Stimulated activated CD4-positive, alpha-beta T cell treated with anti-CD3 and anti-CD28 coated beads, TNF-alpha, amount 100 ng/mL, for 48 hours (primary cell): Measurements from ENCODE around the gene ZBTB43.

Experiments used
- DNase-seq, 3 donors: peaks; one replicate each; pipeline ENCODE4 v3.0.0-alpha.2; 2020; ENCODE audit warnings: low read depth in 3 of 3

The ZBTB43 gene

DNA sequence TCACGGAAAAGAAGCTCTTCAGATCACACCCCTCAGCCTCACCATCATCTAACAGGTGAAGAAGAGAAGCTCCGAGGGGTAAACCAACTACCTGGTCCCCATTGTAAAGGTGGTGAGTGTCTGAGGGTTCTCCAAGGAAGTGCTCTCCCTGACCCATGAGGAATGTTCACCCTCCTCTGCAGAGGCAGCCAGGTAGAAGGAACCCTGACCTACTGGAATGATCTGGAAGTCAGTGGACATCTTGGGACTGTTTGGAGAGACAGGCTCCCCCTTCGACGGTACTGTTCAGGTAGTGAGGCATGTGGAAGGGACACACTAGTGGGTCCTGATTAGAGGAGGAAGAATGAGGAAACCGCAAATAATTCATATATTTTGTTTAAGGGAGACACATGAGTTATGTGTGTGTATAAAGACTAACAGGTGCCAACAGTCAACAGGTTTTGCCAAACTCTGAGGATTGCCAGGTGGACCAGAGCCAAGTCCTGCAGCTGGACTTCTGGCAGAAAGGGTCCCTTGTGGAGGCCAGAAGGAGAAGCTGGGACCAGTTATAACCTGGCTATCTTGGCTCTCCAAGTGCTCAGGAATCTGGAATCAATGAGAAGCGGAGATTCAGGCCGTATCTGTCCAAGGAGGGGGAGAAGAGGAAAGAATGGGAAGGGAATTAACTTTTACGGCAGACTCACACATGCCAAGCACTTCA is 52.6 kb downstream of the ZBTB43 start:
- no peak for DNase-seq

DNA sequence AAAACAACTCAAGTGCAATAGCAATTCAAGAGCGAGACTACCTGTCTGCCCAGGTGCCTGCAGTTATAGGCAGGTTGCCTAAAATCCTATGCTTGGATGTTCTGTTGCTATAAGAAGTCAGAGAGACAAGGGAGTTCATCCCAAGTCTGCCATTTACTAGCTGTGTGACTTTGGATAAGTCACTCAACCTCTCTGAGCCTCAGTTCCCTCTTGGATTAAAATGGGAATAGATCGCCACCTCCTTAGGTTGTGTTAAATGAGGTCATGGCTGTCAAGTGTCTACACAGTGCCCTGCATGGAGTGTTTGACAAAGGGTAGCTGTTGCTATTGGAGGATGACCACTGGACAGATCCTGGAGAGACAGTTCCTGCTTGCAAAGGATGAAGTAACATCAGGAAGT is 54.3 kb downstream of the ZBTB43 start:
- DNase-seq: no peak

DNA sequence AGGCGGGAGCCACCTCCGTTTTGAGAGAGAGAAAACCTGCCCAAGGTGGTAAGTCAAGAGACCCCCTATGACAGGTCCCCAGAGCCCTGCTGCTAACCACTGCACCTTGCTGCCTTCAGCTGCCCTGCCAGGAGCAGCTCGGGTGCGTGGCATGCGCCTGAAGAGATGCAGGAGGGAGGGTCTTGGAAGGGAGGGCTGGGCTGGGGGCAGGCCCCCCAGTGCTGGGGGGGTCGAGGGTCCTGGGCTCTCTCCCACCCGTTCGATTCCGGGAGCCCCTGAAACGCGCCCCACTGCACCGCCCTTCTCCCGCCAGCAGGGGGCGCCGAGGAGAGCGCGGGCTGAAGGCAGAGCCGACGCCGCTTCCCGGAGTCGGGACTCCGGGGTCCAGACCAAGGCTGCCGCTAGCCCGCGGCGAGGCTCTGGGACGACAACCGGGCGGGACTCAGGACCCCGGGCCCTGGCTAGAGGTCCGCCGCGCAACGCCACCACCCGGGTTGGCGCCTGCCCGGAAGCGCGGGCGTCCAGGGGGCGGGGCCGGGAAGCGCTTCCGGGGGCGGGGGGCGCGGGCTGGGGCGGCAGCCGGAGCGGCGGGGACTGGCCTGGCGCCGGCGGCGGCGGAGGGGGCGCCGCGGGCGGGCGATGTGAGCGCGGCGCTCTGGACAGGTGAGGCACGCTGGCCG is 55.4 kb downstream of the ZBTB43 start, which contains the start of gene ZBTB34:
Gene ZBTB34 (plus strand): TSS at position 563 of the 680 bp plus-strand sequence. CDS start 18,761 bp downstream, outside the sequence.
- DNase-seq: peak; percentile 37 to 55 (median 52)

DNA sequence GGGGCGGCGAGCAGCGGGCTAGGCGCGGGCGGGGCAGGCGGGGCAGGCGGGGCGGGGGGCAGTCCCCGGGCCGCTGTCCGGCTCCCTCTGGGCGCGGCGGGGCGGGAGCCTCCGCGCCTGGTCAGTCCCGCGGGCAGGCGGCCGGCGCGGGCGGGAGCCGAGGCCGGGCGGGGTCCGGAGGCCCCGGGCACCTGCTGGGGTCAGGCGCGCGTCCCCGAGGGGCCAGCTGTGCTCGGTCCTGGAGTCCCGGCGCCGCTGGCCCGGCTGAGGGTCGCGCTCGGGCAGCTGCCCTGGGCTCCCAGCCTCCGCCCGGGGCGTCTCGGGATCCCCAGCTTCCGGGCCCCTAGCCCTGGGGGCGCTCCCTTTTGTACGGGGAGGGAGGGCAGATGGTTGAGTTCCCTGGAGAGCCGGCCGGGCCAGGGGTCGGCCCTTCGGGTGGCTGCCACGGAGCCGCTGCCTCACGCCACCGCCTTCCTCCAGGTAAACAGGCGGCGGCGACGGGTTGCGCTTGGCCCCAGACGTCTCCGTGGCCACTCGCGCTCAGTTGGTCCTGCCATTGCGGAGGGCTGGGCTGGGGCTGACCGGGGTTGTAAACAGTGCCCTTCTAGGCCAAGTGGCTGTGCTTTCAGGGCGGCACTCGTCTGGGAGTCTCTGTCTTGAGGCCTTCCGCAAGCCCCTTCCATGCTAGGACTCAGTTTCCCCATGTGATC is 56.1 kb downstream of the ZBTB43 start:
- DNase-seq: peak in 1 of 3 donors; percentile 5

DNA sequence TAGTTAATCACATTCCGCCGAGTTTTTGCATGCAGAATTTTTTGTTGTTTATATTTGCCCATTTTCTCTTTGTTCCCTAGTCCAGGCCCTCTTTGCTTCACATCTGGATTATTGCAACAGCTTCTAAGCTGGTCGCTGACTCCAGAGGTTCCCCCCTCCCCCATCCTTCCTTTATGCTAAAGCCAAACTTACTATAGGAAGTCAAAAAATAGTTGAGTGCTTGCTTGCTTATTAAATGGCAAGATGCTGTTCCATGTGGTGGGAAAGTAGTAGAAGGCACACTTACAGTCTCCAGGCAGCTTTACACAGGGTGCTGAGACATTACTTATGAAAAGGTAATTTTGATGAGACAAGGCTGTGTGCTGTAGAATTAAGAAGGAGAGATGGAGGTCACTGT is 56.9 kb downstream of the ZBTB43 start:
- DNase-seq: no peak

DNA sequence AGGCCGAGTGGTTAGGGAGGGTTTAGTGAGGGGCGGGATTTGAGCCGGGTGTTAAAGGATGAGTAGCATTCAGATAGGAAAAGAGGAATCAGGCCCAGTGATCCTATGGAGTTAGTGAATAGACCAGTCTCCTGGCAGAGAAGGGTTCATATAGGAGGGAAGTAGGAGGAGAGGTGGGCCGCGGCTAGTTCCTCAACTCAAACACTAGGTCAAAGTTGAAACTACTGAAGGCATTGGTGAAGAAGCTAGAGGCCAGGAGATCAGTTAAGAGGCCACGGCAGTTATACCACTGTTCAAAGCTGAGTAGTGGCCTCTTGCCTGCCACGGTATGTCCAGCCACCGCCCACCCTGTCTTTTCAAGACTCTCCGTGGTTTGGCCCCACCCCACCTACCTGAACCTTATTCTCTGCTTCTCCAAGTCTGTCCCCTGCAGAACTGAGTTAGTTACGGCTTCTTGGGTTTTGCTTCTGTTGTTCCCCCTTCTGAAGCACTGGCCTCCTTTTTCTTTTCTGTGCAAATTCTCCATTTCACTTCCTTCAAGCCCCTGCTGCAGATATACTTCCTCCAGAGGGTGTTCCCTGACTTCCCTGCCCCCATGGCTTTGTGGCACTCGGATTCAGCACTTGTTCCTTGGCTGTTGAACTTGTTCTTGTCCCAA is 57.4 kb downstream of the ZBTB43 start:
- no peak for DNase-seq

DNA sequence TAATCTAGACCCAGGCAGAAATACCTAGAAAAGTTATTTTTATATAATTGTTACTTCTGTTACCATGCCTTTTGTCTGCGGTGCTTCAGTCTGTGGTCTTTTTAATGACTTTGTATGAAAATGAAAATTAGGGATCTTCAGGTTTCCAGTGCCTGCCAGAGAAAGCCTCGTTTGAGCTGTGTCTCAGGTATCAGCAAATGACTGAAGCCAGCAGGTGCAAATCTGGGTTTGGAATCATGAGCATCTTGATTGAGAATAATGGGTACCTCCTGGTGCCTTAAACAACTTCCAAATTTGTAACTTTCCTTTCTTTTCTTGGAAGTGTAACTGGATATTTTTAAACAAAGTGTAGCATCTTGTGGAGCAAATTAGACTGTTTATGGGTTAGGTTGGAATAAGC is 59.9 kb downstream of the ZBTB43 start:
- DNase-seq: no peak

DNA sequence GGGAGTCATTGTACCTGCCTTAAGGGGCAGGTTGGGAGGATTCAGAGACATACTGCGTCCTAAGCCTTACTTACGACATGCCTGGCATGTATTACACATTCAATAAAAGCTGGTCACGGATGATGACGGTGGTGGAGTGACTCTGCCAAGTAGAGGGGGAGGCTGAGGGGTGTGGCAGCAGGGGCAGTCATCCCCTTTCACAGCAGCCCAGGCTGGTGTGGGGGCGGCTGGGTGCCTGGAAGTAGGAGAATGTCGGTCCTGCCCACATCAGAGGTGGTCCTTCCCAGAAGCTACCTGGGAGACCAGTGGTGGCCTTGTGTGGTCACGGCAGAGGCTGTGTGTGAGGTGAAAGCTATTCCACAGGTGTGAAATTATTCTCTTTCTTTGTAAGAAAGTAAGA is 64.5 kb downstream of the ZBTB43 start:
- DNase-seq: no peak

DNA sequence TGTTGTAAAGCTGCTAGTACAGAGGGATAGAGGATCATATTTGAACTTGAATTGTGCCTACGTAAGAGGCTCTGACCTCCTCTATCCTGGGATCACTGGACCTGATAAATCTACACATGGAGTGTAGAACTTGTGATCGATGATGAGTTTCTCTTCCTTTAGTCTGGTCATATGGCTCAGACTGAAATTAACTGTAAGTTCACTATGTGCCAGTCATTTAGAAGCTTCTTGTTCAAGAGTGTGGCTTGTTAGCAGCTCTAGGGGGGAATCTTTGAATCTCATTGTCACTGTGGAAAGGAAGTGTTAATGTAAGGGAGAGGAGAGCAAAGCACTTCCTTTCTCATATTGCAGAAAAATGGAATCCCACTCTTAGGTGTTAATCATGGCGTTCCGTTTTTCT is 67.7 kb downstream of the ZBTB43 start:
- no peak for DNase-seq

DNA sequence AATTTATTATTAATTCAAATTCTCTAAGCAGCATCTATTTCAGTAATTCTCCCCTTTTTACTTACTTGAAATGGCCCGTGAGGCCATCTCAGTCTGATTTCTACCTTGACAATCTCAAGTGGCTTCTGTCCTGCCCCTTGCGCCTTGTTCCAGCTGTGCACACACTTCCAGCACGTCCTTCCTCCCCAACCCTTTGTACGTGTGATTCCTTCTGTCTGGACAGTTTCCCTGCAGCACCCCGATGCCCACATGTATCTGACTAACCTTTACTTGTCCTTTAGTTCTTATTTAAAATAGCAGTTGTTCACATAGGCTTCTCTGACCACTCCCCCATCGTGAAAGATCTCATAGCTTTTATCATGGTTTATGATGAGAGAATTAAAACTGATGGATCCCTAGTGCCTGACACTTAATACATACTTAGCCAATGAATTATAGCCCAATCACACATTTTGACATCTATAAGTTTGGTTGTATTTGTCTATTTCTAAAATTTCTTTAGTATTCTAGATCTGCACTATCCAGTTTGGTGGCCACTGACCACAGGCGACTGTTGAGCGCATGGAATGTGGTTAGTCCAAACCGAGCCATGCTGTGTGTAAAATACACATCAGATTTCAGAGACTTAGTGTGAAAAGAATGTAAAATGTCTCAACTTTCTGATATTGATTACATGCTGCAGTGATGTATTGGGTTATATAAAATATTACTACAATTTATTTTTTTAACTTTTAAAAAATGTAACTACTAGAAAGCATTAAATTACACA is 69.9 kb downstream of the ZBTB43 start:
- DNase-seq: no peak

DNA sequence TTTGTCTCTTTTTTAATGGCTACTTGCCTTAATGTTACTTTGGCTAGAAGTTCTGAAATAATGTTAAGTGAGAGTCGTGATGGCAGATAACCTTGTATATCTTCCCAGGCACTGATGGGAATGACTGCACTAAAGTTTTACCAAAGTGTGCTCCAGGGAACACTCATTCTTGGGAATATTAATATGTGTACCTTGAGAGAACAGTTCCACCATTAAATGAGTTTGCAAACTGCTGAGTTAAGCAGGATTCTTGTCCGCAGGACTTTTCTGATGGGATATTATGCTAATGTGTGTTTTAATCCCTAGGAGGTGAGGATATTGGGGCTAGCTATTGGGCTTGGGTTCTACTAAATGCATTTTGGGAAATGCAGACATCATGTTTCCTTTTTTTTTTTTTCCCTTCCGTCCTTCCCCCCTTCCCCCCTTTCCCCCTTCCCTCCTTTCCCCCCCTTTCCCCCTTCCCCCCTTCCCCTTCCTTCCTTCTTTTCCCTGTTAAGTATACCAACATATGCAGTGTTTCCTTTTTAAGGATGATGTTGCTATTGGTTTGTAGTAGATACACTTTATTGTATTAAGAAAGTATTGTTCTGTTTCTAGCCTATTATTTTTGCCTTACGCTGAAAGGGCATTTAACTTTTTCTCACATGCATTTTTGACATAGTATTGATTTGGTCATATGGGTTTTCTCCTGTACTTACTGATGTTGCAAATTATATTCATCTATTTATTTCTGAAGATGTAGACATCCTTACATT is 71.1 kb downstream of the ZBTB43 start:
- DNase-seq: no peak

DNA sequence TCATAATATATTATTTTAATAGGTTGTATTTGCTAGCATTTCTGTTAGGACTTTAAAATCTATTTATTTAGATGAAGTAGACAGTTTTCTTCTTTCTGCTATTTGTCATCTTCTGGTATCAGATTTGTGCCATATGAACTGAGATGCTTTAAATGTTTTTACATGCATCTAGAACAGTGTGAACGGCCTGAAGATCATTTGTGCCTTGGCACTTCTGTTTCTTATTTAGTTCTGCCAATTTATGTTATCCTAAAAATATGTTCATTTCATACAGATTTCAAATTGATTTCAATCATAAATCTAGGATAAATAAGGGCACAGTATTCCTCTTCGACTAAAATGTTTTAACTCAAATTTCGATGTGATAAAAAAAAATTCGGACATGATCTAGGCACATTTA is 71.7 kb downstream of the ZBTB43 start:
- DNase-seq: no peak

DNA sequence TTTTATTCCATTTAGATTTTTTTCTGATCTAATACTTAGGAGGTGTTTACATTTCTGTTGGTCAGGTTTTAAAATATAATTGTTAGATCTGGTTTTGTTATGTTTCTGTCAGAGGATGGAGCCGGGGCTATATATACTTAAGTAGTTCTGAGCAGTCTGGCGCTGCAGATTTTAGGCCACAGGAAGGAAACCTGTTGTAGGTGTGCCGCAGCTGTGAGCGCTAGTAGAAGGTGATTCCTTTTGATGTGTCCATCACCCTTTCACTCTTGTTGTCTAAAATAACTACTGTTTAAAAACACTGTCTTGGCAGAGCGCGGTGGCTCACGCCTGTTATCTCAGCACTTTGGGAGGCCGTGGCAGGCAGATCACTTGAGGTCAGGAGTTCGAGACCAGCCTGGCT is 72.6 kb downstream of the ZBTB43 start:
- no peak for DNase-seq

DNA sequence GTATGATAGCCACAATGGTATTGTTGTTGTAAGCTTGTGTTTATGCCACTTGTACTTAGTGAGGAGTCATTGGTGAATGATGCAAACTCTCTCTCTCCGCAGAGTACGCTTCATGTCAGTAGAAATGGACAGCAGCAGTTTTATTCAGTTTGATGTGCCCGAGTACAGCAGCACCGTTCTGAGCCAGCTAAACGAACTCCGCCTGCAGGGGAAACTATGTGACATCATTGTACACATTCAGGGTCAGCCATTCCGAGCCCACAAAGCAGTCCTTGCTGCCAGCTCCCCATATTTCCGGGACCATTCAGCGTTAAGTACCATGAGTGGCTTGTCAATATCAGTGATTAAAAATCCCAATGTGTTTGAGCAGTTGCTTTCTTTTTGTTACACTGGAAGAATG is 74.4 kb downstream of the ZBTB43 start:
- no peak for DNase-seq

DNA sequence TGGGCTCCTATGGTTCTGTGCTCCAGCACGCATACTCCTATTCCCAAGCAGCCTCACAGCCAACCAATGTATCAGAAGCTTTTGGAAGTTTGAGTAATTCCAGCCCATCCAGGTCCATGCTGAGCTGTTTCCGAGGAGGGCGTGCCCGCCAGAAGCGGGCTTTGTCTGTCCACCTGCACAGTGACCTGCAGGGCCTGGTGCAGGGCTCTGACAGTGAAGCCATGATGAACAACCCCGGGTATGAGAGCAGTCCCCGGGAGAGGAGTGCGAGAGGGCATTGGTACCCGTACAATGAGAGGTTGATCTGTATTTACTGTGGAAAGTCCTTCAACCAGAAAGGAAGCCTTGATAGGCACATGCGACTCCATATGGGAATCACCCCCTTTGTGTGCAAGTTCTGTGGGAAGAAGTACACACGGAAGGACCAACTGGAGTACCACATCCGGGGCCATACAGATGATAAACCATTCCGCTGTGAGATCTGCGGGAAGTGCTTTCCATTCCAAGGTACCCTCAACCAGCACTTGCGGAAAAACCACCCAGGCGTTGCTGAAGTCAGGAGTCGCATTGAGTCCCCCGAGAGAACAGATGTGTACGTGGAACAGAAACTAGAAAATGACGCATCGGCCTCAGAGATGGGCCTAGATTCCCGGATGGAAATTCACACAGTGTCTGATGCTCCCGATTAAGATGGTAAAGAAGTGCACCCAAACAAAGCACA is 75.5 kb downstream of the ZBTB43 start:
- DNase-seq: no peak

DNA sequence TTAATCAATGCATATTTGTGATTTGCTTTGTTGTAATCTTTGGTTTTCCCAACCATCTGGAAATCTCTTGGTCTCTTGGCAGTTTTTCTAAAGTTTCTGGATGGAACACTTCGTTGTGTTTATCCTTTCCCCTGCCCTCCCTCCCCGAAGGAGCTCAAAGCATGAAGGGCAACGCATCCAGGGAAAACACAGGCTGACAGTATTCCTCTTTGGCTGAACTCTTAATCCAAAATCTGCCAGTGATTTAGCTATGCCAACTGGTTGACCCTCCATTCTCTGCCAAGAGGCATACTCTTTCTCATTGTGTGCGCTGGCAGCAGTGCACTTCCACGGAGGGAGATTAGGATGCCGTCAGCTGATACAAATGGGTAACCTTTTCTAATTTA is 76.1 kb downstream of the ZBTB43 start:
- no peak for DNase-seq

DNA sequence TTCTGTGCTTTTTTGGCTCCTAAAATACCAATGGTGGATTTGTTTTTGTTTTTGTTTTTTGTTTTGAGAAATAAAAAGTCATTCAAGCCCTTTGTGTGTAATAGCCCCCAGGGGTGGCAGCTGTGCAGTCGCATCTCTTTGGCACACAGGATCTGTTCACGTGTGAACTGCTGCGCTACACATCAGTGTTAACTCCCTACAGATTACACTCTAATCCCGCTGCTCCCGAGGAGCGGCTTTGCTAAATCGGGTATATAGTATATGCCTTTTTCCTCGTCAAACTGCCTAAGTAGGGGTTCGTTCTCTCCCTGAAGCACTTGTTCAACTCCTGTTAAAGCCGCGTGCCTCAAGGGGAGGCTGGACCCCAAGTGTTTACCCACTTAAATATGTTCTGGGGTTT is 77.9 kb downstream of the ZBTB43 start:
- no peak for DNase-seq

DNA sequence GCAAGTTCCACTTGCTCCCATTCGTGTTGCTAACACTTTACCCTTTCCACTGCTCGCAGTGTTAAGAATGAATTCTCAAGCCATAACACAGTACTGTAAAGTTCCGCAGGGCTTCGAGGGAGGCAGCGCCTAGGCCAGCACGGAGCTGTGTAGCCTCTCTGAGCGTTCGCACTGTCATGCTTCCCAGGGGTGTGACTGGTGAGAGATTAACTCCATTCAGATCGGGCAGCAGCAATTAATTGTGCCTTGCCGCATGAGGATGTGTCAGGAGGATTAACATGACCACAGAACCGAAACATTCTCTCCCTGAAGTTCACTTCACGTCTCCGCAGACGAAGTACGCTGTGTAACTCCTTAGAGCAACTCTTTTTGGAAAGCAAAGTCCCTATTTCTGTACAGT is 78.8 kb downstream of the ZBTB43 start:
- no peak for DNase-seq

DNA sequence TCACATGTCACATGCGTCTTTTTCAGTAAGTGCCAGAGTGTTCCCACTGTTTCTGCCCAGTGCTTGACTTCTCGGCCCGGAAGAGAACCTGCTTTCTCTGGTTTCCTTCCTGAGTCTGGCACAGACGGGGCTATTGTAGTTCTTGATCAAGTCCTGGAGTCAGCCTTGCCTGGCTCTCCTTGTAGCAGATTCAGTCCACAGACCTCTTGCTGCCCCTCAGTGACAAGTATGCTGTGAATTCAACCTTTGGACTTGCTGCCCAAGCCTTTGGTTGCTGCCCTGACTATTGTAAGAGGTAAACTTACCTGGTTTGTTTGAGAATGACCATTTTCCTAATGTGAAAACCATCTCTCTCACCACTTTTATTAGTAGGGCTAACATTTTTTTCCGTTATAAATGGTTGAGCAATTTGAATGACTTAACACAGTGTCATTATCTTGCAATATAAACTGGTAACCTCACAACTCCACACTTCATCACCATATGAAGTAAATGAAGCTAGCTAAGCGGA is 80.3 kb downstream of the ZBTB43 start:
- no peak for DNase-seq
